GM23338 (cell line): ENCODE data around the gene RBM42.

Source experiments
- EZH2 ChIP-seq: fragments of 200-600 bp; sonication (generic); IDR thresholded peaks from one replicate; pipeline ENCODE4 v1.8.0; 2017; ENCODE audit warnings: antibody characterized with exemption, mild to moderate bottlenecking, low read depth; ENCODE audit not compliant: unreplicated experiment
- JUNB ChIP-seq: IDR thresholded peaks from one replicate; pipeline ENCODE4 v1.6.1; 2016; ENCODE audit warnings: antibody characterized with exemption; ENCODE audit not compliant: unreplicated experiment
- POLR2AphosphoS5 ChIP-seq: IDR thresholded peaks from 2 replicates; pipeline ENCODE4 v1.6.1; 2016; ENCODE audit warnings: antibody characterized with exemption, low read depth
- TF ChIP-seq, protein P1 (sequence below), 2 experiments: fragments of 200-600 bp in 1 of 2; sonication (generic) in 1 of 2; conservative IDR thresholded peaks; 2 replicates each; pipeline versions ENCODE4 v1.5.1 to v1.6.1; 2016 to 2017; ENCODE audit warnings: antibody characterized with exemption in 2 of 2, low read depth in 2 of 2, mild to moderate bottlenecking in 2 of 2, moderate library complexity in 1 of 2
- TF ChIP-seq, protein P2 (sequence below): IDR thresholded peaks from one replicate; pipeline ENCODE4 v1.6.1; 2018; ENCODE audit warnings: antibody characterized with exemption; ENCODE audit not compliant: unreplicated experiment

DNA sequence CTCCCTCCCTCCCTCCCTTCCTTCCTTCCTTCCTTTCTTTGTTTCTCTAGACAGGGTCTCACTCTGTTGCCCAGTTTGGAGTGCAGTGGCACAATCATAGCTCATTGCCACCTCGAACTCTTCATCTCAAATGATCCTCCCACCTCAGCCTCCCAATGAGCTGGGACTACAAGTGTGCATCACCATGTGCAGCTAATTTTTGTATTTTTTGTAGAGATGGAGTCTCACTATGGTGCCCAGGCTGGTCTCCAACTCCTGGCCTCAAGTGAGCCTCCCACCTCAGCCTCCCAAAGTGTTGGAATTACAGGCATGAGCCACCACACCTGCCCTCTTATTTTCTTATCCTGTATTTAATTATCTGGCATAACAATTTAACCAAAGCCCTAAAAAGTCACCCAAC lies 41.9 kb downstream of the RBM42 start:
- TF ChIP-seq EZH2 = no peak
- TF ChIP-seq, protein P1, sequence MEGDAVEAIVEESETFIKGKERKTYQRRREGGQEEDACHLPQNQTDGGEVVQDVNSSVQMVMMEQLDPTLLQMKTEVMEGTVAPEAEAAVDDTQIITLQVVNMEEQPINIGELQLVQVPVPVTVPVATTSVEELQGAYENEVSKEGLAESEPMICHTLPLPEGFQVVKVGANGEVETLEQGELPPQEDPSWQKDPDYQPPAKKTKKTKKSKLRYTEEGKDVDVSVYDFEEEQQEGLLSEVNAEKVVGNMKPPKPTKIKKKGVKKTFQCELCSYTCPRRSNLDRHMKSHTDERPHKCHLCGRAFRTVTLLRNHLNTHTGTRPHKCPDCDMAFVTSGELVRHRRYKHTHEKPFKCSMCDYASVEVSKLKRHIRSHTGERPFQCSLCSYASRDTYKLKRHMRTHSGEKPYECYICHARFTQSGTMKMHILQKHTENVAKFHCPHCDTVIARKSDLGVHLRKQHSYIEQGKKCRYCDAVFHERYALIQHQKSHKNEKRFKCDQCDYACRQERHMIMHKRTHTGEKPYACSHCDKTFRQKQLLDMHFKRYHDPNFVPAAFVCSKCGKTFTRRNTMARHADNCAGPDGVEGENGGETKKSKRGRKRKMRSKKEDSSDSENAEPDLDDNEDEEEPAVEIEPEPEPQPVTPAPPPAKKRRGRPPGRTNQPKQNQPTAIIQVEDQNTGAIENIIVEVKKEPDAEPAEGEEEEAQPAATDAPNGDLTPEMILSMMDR (conservative IDR thresholded peaks at IDR 0.05; ENCODE audit: low read depth in 2 of 2) = no peak
- TF ChIP-seq POLR2AphosphoS5 = no peak
- TF ChIP-seq, protein P2, sequence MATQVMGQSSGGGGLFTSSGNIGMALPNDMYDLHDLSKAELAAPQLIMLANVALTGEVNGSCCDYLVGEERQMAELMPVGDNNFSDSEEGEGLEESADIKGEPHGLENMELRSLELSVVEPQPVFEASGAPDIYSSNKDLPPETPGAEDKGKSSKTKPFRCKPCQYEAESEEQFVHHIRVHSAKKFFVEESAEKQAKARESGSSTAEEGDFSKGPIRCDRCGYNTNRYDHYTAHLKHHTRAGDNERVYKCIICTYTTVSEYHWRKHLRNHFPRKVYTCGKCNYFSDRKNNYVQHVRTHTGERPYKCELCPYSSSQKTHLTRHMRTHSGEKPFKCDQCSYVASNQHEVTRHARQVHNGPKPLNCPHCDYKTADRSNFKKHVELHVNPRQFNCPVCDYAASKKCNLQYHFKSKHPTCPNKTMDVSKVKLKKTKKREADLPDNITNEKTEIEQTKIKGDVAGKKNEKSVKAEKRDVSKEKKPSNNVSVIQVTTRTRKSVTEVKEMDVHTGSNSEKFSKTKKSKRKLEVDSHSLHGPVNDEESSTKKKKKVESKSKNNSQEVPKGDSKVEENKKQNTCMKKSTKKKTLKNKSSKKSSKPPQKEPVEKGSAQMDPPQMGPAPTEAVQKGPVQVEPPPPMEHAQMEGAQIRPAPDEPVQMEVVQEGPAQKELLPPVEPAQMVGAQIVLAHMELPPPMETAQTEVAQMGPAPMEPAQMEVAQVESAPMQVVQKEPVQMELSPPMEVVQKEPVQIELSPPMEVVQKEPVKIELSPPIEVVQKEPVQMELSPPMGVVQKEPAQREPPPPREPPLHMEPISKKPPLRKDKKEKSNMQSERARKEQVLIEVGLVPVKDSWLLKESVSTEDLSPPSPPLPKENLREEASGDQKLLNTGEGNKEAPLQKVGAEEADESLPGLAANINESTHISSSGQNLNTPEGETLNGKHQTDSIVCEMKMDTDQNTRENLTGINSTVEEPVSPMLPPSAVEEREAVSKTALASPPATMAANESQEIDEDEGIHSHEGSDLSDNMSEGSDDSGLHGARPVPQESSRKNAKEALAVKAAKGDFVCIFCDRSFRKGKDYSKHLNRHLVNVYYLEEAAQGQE = no peak
- no peak for TF ChIP-seq JUNB
